Liver (tissue), 3 donors: ENCODE results near the gene CFAP61.

ENCODE experiments used
- CTCF ChIP-seq: fragments of 150-350 bp; IDR thresholded peaks from 2 replicates; pipeline ENCODE4 v1.5.1; 2017; ENCODE audit warnings: improper control_type of control experiment, low read depth, low read length; ENCODE audit not compliant: missing input control
- EGR1 ChIP-seq, 2 donors: IDR thresholded peaks; 2 replicates each; pipeline ENCODE4 v1.6.1; 2016 to 2018; ENCODE audit warnings: antibody characterized with exemption in 2 of 2, low read depth in 2 of 2
- FOXA2 ChIP-seq: IDR thresholded peaks from 2 replicates; pipeline ENCODE4 v1.6.1; 2016; ENCODE audit warnings: antibody characterized with exemption
- GABPA ChIP-seq, 2 donors: IDR thresholded peaks in 1 of 2; conservative IDR thresholded peaks in 1 of 2; 2 replicates each; pipeline ENCODE4 v1.6.1; 2016; ENCODE audit warnings: antibody characterized with exemption in 2 of 2, mild to moderate bottlenecking in 1 of 2, moderate library complexity in 1 of 2
- NR2F2 ChIP-seq: IDR thresholded peaks from 2 replicates; pipeline ENCODE4 v1.6.1; 2016; ENCODE audit warnings: antibody characterized with exemption
- RAD21 ChIP-seq, 2 donors: IDR thresholded peaks; 2 replicates each; pipeline ENCODE4 v1.6.1; 2016; ENCODE audit warnings: antibody characterized with exemption in 2 of 2, mild to moderate bottlenecking in 2 of 2
- REST ChIP-seq: IDR thresholded peaks from 2 replicates; pipeline ENCODE4 v1.6.1; 2016; ENCODE audit warnings: antibody characterized with exemption, mild to moderate bottlenecking
- RXRA ChIP-seq, 2 donors: IDR thresholded peaks; 2 replicates each; pipeline ENCODE4 v1.6.1; 2017 to 2018; ENCODE audit warnings: antibody characterized with exemption in 2 of 2, mild to moderate bottlenecking in 1 of 2
- TAF1 ChIP-seq: conservative IDR thresholded peaks from 2 replicates; pipeline ENCODE4 v1.6.1; 2016; ENCODE audit warnings: antibody characterized with exemption, mild to moderate bottlenecking
- TF ChIP-seq, protein P1 (sequence below): IDR thresholded peaks from 2 replicates; pipeline ENCODE4 v1.6.1; 2016; ENCODE audit warnings: antibody characterized with exemption
- donor health status: healthy.
- donor health status: healthy.

DNA sequence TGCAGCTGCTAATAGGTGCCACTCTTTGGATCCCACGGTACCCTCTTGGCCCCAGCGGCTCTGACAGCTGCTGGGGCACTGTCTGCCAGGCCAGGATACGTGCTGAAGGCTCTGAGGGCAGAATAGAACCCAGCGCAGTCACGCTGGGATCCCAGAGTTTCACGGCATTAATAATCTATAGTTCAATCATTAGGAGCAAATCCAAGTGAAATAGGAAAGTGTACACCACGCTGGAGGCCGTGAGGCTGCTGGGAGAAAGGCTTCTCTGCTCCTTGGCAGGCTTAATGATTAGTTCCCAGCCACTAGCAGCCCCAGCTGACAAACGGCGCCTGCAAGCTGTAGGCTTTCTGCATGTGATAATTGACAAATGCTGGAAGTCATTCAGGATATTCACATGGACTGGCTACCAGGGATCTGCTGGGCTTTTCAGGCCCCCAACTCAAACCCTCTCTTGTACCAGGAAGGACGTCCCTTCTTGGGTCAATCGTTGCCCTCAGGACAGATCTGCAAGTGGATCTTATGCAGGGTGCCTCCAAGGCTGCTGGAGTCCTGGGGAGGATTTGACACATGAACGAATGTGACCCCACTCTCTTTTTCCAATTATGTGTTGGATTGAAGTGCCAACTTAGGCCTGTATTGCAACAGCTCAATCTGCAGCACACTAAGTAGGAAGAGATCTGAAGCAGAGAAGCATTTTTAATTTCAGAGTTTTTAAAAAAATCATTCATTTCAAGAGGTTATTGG lies 265.5 kb downstream of the CFAP61 start:
- TF ChIP-seq RXRA (IDR thresholded peaks at IDR 0.05) (no peak), CTCF (no peak), GABPA (IDR thresholded peaks at IDR 0.05 in 1 of 2, conservative IDR thresholded peaks at IDR 0.05 in 1 of 2) (no peak), RAD21 (IDR thresholded peaks at IDR 0.05) (no peak), REST (no peak), TAF1 (no peak), FOXA2 (no peak), EGR1 (IDR thresholded peaks at IDR 0.05; ENCODE audit: low read depth in 2 of 2) (no peak), NR2F2 (no peak)
- TF ChIP-seq, protein P1, sequence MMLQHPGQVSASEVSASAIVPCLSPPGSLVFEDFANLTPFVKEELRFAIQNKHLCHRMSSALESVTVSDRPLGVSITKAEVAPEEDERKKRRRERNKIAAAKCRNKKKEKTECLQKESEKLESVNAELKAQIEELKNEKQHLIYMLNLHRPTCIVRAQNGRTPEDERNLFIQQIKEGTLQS = no peak
